Lower leg skin (tissue), 4 donors: ENCODE results near the gene C10orf53. TPM values are rescaled to one million over a fixed set of nuclear protein-coding genes. Genes with fewer than 3 reads are reported as not detected.

Experiments
- DNase-seq, 2 donors: peaks; one replicate each; pipeline ENCODE4 v3.0.0-alpha.2; 2019; ENCODE audit warnings: low spot score in 2 of 2
- H3K4me3 ChIP-seq: fragments of 200-600 bp; sonication (generic); 2 replicates; pipeline ENCODE4 v1.5.1; 2017; ENCODE audit warnings: mild to moderate bottlenecking, low read depth; ENCODE audit not compliant: poor library complexity, severe bottlenecking
- CTCF ChIP-seq, 3 donors: fragments of 450-650 bp; IDR thresholded peaks; one replicate each; pipeline ENCODE4 v1.5.1; 2016; ENCODE audit warnings: antibody characterized with exemption in 3 of 3, mild to moderate bottlenecking in 3 of 3, moderate library complexity in 2 of 3
- POLR2A ChIP-seq, 2 donors: fragments of 450-650 bp; IDR thresholded peaks; one replicate each; pipeline ENCODE4 v1.6.1; 2016 to 2017; ENCODE audit warnings: antibody characterized with exemption in 2 of 2, mild to moderate bottlenecking in 1 of 2, moderate library complexity in 1 of 2
- WGBS, 2 donors: methylation state at CpG; one replicate each; pipeline ENCODE4 v1.1.5; 2018; 5-methylcytosine and 5-hydroxymethylcytosine counted together
- intact Hi-C: fragments of 100-400 bp; cut with DNase I; formaldehyde crosslinking; loops from one replicate; pipeline ENCODE4 v1.15.0; 2023; ENCODE audit warnings: low total_unique reads
- total RNA-seq, 4 donors: library from RNA; depleted of rRNA; stranded (reverse); fragments of >200 nt; gene quantifications; one replicate each; pipeline ENCODE4 v1.1.0, GENCODE V29; 2016

The C10orf53 gene
- total RNA-seq, 4 donors from 2014 or later = not detected

DNA sequence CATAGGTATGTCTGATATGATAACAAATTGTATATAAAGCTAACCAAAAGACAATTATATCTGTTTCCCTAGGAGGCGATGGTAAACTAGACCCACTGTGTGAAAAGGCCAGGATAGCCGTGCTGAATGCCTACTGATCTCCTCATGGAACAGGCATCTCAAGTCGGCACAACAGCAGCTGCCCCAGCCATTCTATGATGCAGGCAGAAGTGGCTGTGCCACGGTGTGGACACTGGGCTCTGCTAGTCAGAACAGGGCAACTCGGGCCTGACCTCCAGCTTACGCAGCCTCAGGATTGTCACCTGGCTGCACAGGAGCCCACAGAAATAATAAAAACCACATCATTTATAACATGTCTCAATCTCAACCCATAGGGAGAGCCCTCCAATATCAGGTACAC, 15.0 kb downstream of the C10orf53 start:
- TF ChIP-seq POLR2A (IDR thresholded peaks at IDR 0.05) (no peak), CTCF (IDR thresholded peaks at IDR 0.05) (no peak)
- DNase-seq = no peak
- no peak overlapping the region for H3K4me3 ChIP-seq
- 85 to 86% methylated on average over 6 of the region's 6 CpGs for WGBS, 2 donors
- intact Hi-C loops = no loop called here

- intact Hi-C loops = no loop called here
- DNase-seq = no peak
- TF ChIP-seq CTCF (IDR thresholded peaks at IDR 0.05) (no peak), POLR2A (IDR thresholded peaks at IDR 0.05) (no peak)
- H3K4me3 ChIP-seq = no peak overlapping the region
- 51 to 56% methylated on average over 7 of the region's 7 CpGs for WGBS, 2 donors
Measured at GRCh38 chr10:49696311-49696710, 16.9 kb downstream of the C10orf53 start.

DNA sequence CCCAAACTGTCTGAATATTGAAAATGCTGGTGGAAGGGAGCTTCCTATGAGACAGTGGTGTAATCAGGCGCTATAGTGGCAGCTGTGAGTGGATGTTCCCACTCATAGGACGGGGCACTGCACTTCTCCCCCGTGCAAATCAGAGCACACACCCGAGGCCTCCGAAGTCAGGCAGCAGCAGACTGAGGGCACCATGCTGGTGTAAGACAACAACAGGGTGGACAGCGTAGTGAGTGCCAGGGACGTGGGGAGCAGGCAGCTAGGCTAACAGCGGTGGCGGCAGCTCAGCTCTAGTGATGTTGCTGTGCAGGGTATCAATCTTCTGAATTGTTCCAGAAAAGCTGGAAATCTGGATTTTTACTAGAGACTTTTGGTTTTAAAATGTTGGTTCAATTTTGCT, 19.2 kb downstream of the C10orf53 start:
- 80 to 82% methylated on average over 9 of the region's 9 CpGs for WGBS, 2 donors
- no peak for TF ChIP-seq CTCF (IDR thresholded peaks at IDR 0.05)
- no peak for TF ChIP-seq POLR2A (IDR thresholded peaks at IDR 0.05)
- no peak for DNase-seq
- H3K4me3 ChIP-seq = no peak overlapping the region
- intact Hi-C loops = no loop called here

DNA sequence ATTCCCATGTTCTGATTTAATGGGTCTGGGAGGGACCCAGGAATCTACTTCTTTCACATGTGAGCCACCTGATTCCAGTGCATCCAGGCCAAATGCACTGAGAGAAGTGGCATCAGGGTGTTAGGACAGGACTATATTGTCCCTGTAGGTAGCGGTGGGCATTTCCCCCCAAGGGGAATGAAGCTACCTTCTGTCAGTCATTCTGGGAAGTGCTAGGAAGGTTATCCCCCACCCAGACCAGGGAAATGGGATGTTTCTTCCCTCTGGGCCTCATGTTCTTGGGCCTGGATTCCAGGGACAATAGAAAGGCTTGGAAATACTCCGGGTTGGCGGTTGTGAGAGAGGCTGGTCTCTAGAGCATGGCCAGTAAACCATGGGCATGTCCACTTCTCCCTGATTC, 20.8 kb downstream of the C10orf53 start:
- DNase-seq = no peak
- TF ChIP-seq CTCF (IDR thresholded peaks at IDR 0.05) (no peak), POLR2A (IDR thresholded peaks at IDR 0.05) (no peak)
- no peak overlapping the region for H3K4me3 ChIP-seq
- WGBS, 2 donors = 92 to 93% methylated on average over 3 of the region's 3 CpGs
- intact Hi-C loops = no loop called here

GRCh38 chr10:49700997-49701396, 21.5 kb downstream of the C10orf53 start:
- intact Hi-C loops = no loop called here
- TF ChIP-seq POLR2A (IDR thresholded peaks at IDR 0.05) (no peak), CTCF (IDR thresholded peaks at IDR 0.05) (no peak)
- no peak overlapping the region for H3K4me3 ChIP-seq
- DNase-seq = no peak
- WGBS, 2 donors = 15 to 20% methylated on average over 3 of the region's 3 CpGs

- WGBS, 2 donors = 76 to 81% methylated on average over 3 of the region's 3 CpGs
Measured at GRCh38 chr10:49707585-49707984, 28.1 kb downstream of the C10orf53 start.

More at GRCh38 chr10:49707585-49707984, 28.1 kb downstream of the C10orf53 start:
- TF ChIP-seq CTCF (IDR thresholded peaks at IDR 0.05) = no peak
- no peak for TF ChIP-seq POLR2A (IDR thresholded peaks at IDR 0.05)
- DNase-seq = no peak
- intact Hi-C loops = no loop called here
- H3K4me3 ChIP-seq = no peak overlapping the region
